Measurements from ENCODE around the gene TRIM58. TPM values are rescaled to one million over a fixed set of nuclear protein-coding genes. Genes with fewer than 3 reads are reported as not detected.

The TRIM58 gene
- total RNA-seq, 6 experiments from 2014 or later = not detected

GRCh38 chr1:247883346-247883745 is 26.4 kb downstream of the TRIM58 start:
- Mint-ChIP-seq H3K27ac (no peak overlapping the region), H3K36me3 (ENCODE audit: low read depth) (no peaks in the 10 kb centered on the region; the same call in 1 of the 2 replicates), H3K9me3 (peaks cover 19% of the 10 kb centered on the region), H3K4me1 (ENCODE audit: low read depth) (no peaks in the 10 kb centered on the region; the same call in 1 of the 2 replicates), H3K27me3 (ENCODE audit: insufficient read depth) (no peaks in the 10 kb centered on the region; the same call in none of the 2 replicates), H3K4me3 (no peak overlapping the region)
- TF ChIP-seq CTCF (IDR thresholded peaks at IDR 0.05) = no peak
- no peak for DNase-seq

GRCh38 chr1:247884797-247885413 is 27.9 kb downstream of the TRIM58 start:
- Mint-ChIP-seq H3K4me3 (no peak overlapping the region), H3K9me3 (peaks cover 12% of the 10 kb centered on the region; the same call in 1 of the 2 replicates), H3K4me1 (ENCODE audit: low read depth) (no peaks in the 10 kb centered on the region; the same call in 1 of the 2 replicates), H3K27me3 (ENCODE audit: insufficient read depth) (no peaks in the 10 kb centered on the region; the same call in 1 of the 2 replicates), H3K36me3 (ENCODE audit: low read depth) (no peaks in the 10 kb centered on the region), H3K27ac (no peak overlapping the region)
- no peak for TF ChIP-seq CTCF (IDR thresholded peaks at IDR 0.05)
- DNase-seq = no peak

GRCh38 chr1:247895163-247895637 is 38.2 kb downstream of the TRIM58 start, which contains the start of gene OR2W3:
OR2W3 (plus strand) TSS chr1:247895587; CDS start chr1:247895587, 0 bp downstream.
- H3K9me3 Mint-ChIP-seq = peaks cover 18% of the 10 kb centered on the region; the same call in 1 of the 2 replicates
- no peak within 1 kb of the TSS for H3K4me3 Mint-ChIP-seq
- H3K27me3 Mint-ChIP-seq (ENCODE audit: insufficient read depth) = no peaks in the 10 kb centered on the region; the same call in 1 of the 2 replicates
- TF ChIP-seq CTCF (IDR thresholded peaks at IDR 0.05) = no peak
- no peak within 1 kb of the TSS for H3K27ac Mint-ChIP-seq
- DNase-seq = no peak
- no peaks in the 10 kb centered on the region; the same call in 1 of the 2 replicates for H3K36me3 Mint-ChIP-seq (ENCODE audit: low read depth)
- H3K4me1 Mint-ChIP-seq (ENCODE audit: low read depth) = no peaks in the 10 kb centered on the region

- H3K4me1 Mint-ChIP-seq (ENCODE audit: low read depth) = no peaks in the 10 kb centered on the region
- no peaks in the 10 kb centered on the region; the same call in 1 of the 2 replicates for H3K27me3 Mint-ChIP-seq (ENCODE audit: insufficient read depth)
- H3K36me3 Mint-ChIP-seq (ENCODE audit: low read depth) = no peaks in the 10 kb centered on the region; the same call in 1 of the 2 replicates
- TF ChIP-seq CTCF (IDR thresholded peaks at IDR 0.05) = no peak
- H3K27ac Mint-ChIP-seq = no peak overlapping the region
- peaks cover 18% of the 10 kb centered on the region; the same call in 1 of the 2 replicates for H3K9me3 Mint-ChIP-seq
- no peak for DNase-seq
- H3K4me3 Mint-ChIP-seq = no peak overlapping the region
These were observed 39.0 kb downstream of the TRIM58 start for GRCh38 chr1:247895976-247896375.

GRCh38 chr1:247904122-247904521 is 47.1 kb downstream of the TRIM58 start:
- peaks cover 12% of the 10 kb centered on the region for H3K27me3 Mint-ChIP-seq (ENCODE audit: insufficient read depth)
- H3K9me3 Mint-ChIP-seq = peaks cover 8% of the 10 kb centered on the region
- peaks cover 36% of the 10 kb centered on the region for H3K4me1 Mint-ChIP-seq (ENCODE audit: low read depth)
- H3K4me3 Mint-ChIP-seq = peak overlapping the region; percentile 59
- TF ChIP-seq CTCF (IDR thresholded peaks at IDR 0.05) = no peak
- no peak overlapping the region; the same call in 1 of the 2 replicates for H3K27ac Mint-ChIP-seq
- no peaks in the 10 kb centered on the region for H3K36me3 Mint-ChIP-seq (ENCODE audit: low read depth)
- DNase-seq = no peak
